GM23338 (cell line): ENCODE results near the gene TMEM9. TPM values are rescaled to one million over a fixed set of nuclear protein-coding genes. Genes with fewer than 3 reads are reported as not detected.
A peak's percentile ranks its signal among the peaks of the same experiment; 100 is the strongest.

Experiments
- ATAC-seq: fragments of 200-7000 bp; cut with Tn5 transposase; 3 replicates; pipeline ENCODE4 v1.9.1; 2020
- DNase-seq: peaks from one replicate; pipeline ENCODE4 v3.0.0-alpha.2; 2015; ENCODE audit warnings: low spot score
- H2AFZ ChIP-seq: fragments of 200-600 bp; sonication (generic); 2 replicates; pipeline ENCODE4 v1.8.0; 2016; ENCODE audit warnings: antibody characterized with exemption, mild to moderate bottlenecking, moderate library complexity
- H3F3A ChIP-seq: fragments of 200-600 bp; sonication (generic); replicated peaks from 2 replicates; pipeline ENCODE4 v1.8.0; 2017; ENCODE audit warnings: antibody characterized with exemption, mixed run types, low read depth
- H3K27ac ChIP-seq: fragments of 200-600 bp; sonication (generic); 2 replicates; pipeline ENCODE4 v1.6.1; 2016; ENCODE audit warnings: low read depth
- H3K27me3 ChIP-seq: fragments of 200-600 bp; sonication (generic); 2 replicates; pipeline ENCODE4 v1.8.0; 2016; ENCODE audit warnings: mild to moderate bottlenecking, mixed run types, moderate library complexity; ENCODE audit not compliant: insufficient read depth
- H3K36me3 ChIP-seq: fragments of 200-600 bp; sonication (generic); 2 replicates; pipeline ENCODE4 v1.8.0; 2016; ENCODE audit warnings: mild to moderate bottlenecking; ENCODE audit not compliant: insufficient read depth
- H3K4me1 ChIP-seq: fragments of 200-600 bp; sonication (generic); 2 replicates; pipeline ENCODE4 v1.8.0; 2016; ENCODE audit warnings: mild to moderate bottlenecking, moderate library complexity; ENCODE audit not compliant: insufficient read depth
- H3K4me2 ChIP-seq: fragments of 200-600 bp; sonication (generic); 2 replicates; pipeline ENCODE4 v1.7.1; 2017; ENCODE audit warnings: mixed run types
- H3K4me3 ChIP-seq: fragments of 200-600 bp; sonication (generic); 2 replicates; pipeline ENCODE4 v1.6.1; 2016; ENCODE audit warnings: mixed run types
- H3K79me2 ChIP-seq: fragments of 200-600 bp; sonication (generic); replicated peaks from 2 replicates; pipeline ENCODE4 v1.8.0; 2017; ENCODE audit warnings: mild to moderate bottlenecking; ENCODE audit not compliant: insufficient read depth
- H3K9me2 ChIP-seq: fragments of 200-600 bp; sonication (generic); 2 replicates; pipeline ENCODE4 v1.8.0; 2017; ENCODE audit not compliant: insufficient read depth
- H4K20me1 ChIP-seq: fragments of 200-600 bp; sonication (generic); replicated peaks from 2 replicates; pipeline ENCODE4 v1.8.0; 2017; ENCODE audit warnings: mild to moderate bottlenecking; ENCODE audit not compliant: insufficient read depth
- H3K27ac Mint-ChIP-seq: 2 replicates; pipeline ENCODE4 v1.8.0; 2020; ENCODE audit warnings: inconsistent platforms, mild to moderate bottlenecking, moderate library complexity, mixed read lengths
- H3K27me3 Mint-ChIP-seq: 3 replicates; pipeline ENCODE4 v1.8.0; 2022; ENCODE audit warnings: low read depth, mild to moderate bottlenecking, moderate library complexity, mixed read lengths, inconsistent platforms; ENCODE audit not compliant: insufficient read depth, poor library complexity
- H3K36me3 Mint-ChIP-seq: 3 replicates; pipeline ENCODE4 v1.8.0; 2021; ENCODE audit warnings: low read depth, mild to moderate bottlenecking, inconsistent platforms, moderate library complexity, mixed read lengths
- H3K4me1 Mint-ChIP-seq: 3 replicates; pipeline ENCODE4 v1.8.0; 2020; ENCODE audit warnings: mild to moderate bottlenecking, inconsistent platforms, mixed read lengths
- H3K4me3 Mint-ChIP-seq: 3 replicates; pipeline ENCODE4 v1.8.0; 2021; ENCODE audit warnings: moderate library complexity, mild to moderate bottlenecking, inconsistent platforms, mixed read lengths
- H3K9me3 Mint-ChIP-seq: 3 replicates; pipeline ENCODE4 v1.8.0; 2020; ENCODE audit warnings: moderate library complexity, mild to moderate bottlenecking, inconsistent platforms, mixed read lengths
- CREB1 ChIP-seq: fragments of 250-450 bp; sonication (Bioruptor Pico); IDR thresholded peaks from 2 replicates; pipeline ENCODE4 v1.5.0; 2020; ENCODE audit warnings: low read depth, mild to moderate bottlenecking, moderate library complexity
- EZH2phosphoT487 ChIP-seq: fragments of 200-600 bp; sonication (generic); IDR thresholded peaks from one replicate; pipeline ENCODE4 v1.8.1; 2018; ENCODE audit warnings: antibody characterized with exemption; ENCODE audit not compliant: unreplicated experiment
- STAT1 ChIP-seq: IDR thresholded peaks from one replicate; pipeline ENCODE4 v1.6.1; 2016; ENCODE audit warnings: antibody characterized with exemption; ENCODE audit not compliant: unreplicated experiment
- ZNF331 ChIP-seq: fragments of 250-450 bp; sonication (Bioruptor Pico); IDR thresholded peaks from 2 replicates; pipeline ENCODE4 v1.5.0; 2020; ENCODE audit warnings: low read depth, mild to moderate bottlenecking, moderate library complexity
- polyA plus RNA-seq: library from polyadenylated mRNA; unstranded; fragments of >200 nt; fragmentation: Nextera tagmentation; extraction: Ambion mirVana; gene quantifications from 2 replicates; pipeline ENCODE4 v1.2.1, GENCODE V29; 2016
- total RNA-seq: library from RNA; depleted of rRNA; stranded (reverse); fragments of >200 nt; shearing (Covaris generic); gene quantifications from 2 replicates; pipeline ENCODE4 v1.2.3, GENCODE V29; 2014; rRNA removed
- TF ChIP-seq, protein P1 (sequence below), 2 experiments: fragments of 200-600 bp in 1 of 2; sonication (generic) in 1 of 2; conservative IDR thresholded peaks; 2 replicates each; pipeline versions ENCODE4 v1.5.1 to v1.6.1; 2016 to 2017; ENCODE audit warnings: antibody characterized with exemption in 2 of 2, low read depth in 2 of 2, mild to moderate bottlenecking in 2 of 2, moderate library complexity in 1 of 2

The TMEM9 gene
- total and polyA plus RNA-seq, 2 experiments from 2014 or later = 78.6 to 147 TPM

DNA sequence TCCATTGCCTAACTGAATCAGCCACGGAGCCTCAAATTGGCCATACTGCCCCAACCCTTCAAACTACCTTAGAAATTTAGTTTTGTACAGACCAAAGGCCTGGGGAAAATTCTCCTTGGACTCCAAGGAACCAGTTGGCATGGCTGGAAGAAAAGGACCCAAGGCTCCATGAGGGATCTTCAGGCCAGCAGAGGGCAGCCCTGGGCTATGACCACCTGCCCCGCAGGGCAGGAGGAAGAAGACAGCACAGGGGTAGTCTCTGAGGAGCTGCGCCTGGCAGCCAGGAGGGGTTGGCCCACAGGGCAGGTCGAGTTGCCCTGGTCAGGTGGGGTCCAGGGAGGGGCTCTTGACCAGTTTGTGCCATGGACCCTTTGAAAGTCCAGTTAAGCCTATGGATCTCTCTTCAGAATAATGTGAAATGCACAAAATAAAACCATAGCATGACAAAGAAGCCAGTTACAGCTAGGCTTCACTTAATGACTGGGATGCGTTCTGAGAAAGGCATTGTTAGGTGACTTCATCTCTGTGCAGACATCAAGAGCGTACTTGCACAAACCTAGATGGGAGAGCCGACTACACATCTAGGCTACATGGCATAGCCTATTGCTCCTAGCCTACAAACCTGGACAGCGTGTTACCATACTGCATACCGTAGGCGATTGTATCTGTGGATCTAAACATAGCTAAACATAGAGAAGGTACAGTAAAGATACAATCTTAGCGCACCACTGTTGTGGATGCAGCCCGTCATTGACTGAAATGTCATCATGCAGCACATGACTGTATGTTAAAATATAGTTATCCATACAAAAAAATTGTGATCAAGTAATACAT, 68.2 kb downstream of the TMEM9 start:
- no peaks in the 10 kb centered on the region for H3F3A ChIP-seq
- H3K4me3 Mint-ChIP-seq = no peak overlapping the region
- no peak overlapping the region for H3K4me2 ChIP-seq
- H3K9me2 ChIP-seq = no peaks in the 10 kb centered on the region
- H2AFZ ChIP-seq = no peak overlapping the region
- DNase-seq (peak; percentile 82), ATAC-seq (peak; percentile 98)
- no peaks in the 10 kb centered on the region for H3K4me1 ChIP-seq
- no peak overlapping the region for H3K27ac Mint-ChIP-seq
- H4K20me1 ChIP-seq = no peaks in the 10 kb centered on the region
- H3K27me3 ChIP-seq = no peaks in the 10 kb centered on the region
- no peak overlapping the region for H3K4me3 ChIP-seq
- peaks cover 5% of the 10 kb centered on the region for H3K4me1 Mint-ChIP-seq
- H3K36me3 Mint-ChIP-seq = no peaks in the 10 kb centered on the region
- no peak for TF ChIP-seq ZNF331 (CRISPR knock-in tag)
- TF ChIP-seq, protein P1, sequence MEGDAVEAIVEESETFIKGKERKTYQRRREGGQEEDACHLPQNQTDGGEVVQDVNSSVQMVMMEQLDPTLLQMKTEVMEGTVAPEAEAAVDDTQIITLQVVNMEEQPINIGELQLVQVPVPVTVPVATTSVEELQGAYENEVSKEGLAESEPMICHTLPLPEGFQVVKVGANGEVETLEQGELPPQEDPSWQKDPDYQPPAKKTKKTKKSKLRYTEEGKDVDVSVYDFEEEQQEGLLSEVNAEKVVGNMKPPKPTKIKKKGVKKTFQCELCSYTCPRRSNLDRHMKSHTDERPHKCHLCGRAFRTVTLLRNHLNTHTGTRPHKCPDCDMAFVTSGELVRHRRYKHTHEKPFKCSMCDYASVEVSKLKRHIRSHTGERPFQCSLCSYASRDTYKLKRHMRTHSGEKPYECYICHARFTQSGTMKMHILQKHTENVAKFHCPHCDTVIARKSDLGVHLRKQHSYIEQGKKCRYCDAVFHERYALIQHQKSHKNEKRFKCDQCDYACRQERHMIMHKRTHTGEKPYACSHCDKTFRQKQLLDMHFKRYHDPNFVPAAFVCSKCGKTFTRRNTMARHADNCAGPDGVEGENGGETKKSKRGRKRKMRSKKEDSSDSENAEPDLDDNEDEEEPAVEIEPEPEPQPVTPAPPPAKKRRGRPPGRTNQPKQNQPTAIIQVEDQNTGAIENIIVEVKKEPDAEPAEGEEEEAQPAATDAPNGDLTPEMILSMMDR (conservative IDR thresholded peaks at IDR 0.05; ENCODE audit: low read depth in 2 of 2) = peak; percentile 77 to 94
- no peak for TF ChIP-seq EZH2phosphoT487
- TF ChIP-seq CREB1 (CRISPR knock-in tag) = no peak
- no peak for TF ChIP-seq STAT1
- peaks cover 2% of the 10 kb centered on the region for H3K27me3 Mint-ChIP-seq
- H3K79me2 ChIP-seq = no peaks in the 10 kb centered on the region
- H3K36me3 ChIP-seq = no peaks in the 10 kb centered on the region
- H3K27ac ChIP-seq = no peak overlapping the region
- no peaks in the 10 kb centered on the region for H3K9me3 Mint-ChIP-seq

Other genes with a start within 250 kb of the TMEM9 start
- 26.6 and 34.3 TPM in 2 replicates for gene KIF21B, start 130.8 kb downstream of the TMEM9 start, total RNA-seq
- 4.6 and 5.3 TPM in 2 replicates for gene KIF21B, start 130.8 kb downstream of the TMEM9 start, polyA plus RNA-seq
- gene CACNA1S, start 42.0 kb downstream of the TMEM9 start, total RNA-seq = 0.03 and 0.04 TPM in 2 replicates
- gene CACNA1S, start 42.0 kb downstream of the TMEM9 start, polyA plus RNA-seq = not detected in 2 replicates
- gene ASCL5, start 27.3 kb downstream of the TMEM9 start, total RNA-seq = 0.54 TPM in 1 of 2 replicates, not detected in the other
- gene ASCL5, start 27.3 kb downstream of the TMEM9 start, polyA plus RNA-seq = not detected in 2 replicates
- not detected in 2 replicates for gene IGFN1, start 36.4 kb upstream of the TMEM9 start, total RNA-seq
- gene IGFN1, start 36.4 kb upstream of the TMEM9 start, polyA plus RNA-seq = not detected in 2 replicates
- gene PKP1, start 129.0 kb upstream of the TMEM9 start, total RNA-seq = 0.58 and 0.83 TPM in 2 replicates
- 0.17 and 0.19 TPM in 2 replicates for gene PKP1, start 129.0 kb upstream of the TMEM9 start, polyA plus RNA-seq
- 4.5 and 7.5 TPM in 2 replicates for gene TNNT2, start 223.2 kb upstream of the TMEM9 start, total RNA-seq
- 19.1 and 25.3 TPM in 2 replicates for gene TNNT2, start 223.2 kb upstream of the TMEM9 start, polyA plus RNA-seq
- 17.6 and 22.3 TPM in 2 replicates for gene LAD1, start 244.8 kb upstream of the TMEM9 start, total RNA-seq
- gene LAD1, start 244.8 kb upstream of the TMEM9 start, polyA plus RNA-seq = 18.0 and 18.9 TPM in 2 replicates